GM19193 (cell line): Measurements from ENCODE around the gene INSR.

Experiments used
- POLR2A ChIP-seq: IDR thresholded peaks from 4 replicates; pipeline ENCODE4 v1.6.1; 2011; ENCODE audit not compliant: insufficient read depth, insufficient read length; ENCODE audit errors: extremely low read depth

The INSR gene

DNA sequence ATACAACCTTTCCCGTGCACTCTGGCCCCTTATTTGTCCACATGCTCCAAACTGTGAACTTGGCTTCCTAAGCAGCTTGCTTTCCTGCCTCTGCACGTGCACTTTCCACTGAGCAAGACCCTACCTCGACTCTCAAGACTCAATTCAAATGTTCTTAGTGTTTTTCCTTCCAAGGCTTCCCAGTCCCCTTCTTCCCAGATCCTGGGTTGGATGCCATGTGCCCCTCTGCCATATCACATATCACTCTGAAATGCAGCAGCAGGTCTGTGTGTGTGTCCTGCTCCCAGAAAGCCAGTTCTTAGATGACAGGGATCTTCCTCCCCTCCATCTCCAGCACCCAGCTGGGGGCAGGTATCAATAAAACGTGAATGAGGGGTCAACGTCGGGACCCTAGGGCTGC, 221.7 kb downstream of the INSR start:
- TF ChIP-seq POLR2A = no peak

DNA sequence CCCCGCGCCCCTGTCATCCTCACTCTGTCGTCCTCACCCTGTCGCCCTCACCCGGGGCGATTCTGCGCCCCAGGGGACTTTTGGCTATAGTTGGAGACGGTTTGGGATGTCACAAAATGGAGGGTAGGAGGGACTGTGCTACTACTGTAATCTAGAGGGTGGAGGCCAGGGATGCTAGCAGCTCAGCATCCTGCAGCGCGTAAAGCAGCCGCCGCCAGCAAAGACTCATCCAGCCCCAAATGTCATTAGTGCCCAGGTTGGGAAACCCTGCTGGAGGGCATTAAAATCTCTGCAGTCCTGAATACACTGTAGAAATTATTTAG, 224.3 kb downstream of the INSR start:
- TF ChIP-seq POLR2A = no peak

- peak; percentile 96 for TF ChIP-seq POLR2A
Observed at GRCh38 chr19:7069042-7069903, 224.9 kb downstream of the INSR start, which contains the start of gene ZNF557. ZNF557 (plus strand) TSS chr19:7069703; CDS start chr19:7075075, 5,372 bp downstream.

GRCh38 chr19:7068599-7068998, 225.6 kb downstream of the INSR start:
- no peak for TF ChIP-seq POLR2A

DNA sequence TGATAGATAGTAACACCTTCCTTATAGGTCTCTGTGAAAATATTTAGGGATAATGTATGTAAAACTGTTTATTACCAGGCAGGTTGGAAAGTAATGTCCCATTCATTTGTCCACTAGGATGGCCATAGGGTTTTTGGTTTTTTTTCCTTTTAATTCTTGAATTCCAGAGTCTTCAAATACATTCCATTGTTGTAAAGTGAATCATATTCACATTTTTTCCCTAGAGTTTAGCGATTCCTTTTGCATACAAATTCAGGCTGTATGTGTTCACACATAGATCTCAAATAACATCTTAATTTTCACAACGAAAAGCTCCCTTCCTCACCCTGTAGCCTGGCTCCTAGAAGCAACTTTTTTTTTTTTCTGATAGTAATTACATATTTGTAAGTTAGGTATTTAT, 226.5 kb downstream of the INSR start:
- no peak for TF ChIP-seq POLR2A

- no peak for TF ChIP-seq POLR2A
Observed at GRCh38 chr19:7063764-7064418, 230.3 kb downstream of the INSR start.

DNA sequence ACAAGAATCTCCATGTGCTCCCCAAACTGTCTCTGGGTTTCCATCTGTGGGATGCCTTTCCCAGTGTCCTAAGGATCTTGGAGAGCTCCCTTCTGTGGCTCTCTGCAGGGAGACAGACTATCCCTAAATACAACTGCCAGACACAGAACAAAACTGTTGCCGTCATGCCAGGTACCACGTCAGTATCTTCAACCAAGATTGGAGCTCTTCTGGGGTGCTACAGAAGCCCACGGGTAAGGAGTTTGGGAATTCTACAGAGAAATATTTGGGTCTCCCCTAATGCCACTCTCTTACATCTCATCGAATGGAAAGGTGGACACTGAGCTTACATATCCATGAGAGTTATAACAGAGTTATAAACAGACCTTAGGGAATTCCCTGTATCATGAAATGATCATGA, 230.9 kb downstream of the INSR start:
- no peak for TF ChIP-seq POLR2A
